Activated gamma-delta T cell (primary cell): ENCODE measurements around the gene SYCN.
"Not testable (repeated sequence)": the region's sequence is repeated elsewhere in the genome, so short reads cannot be mapped to it uniquely, and the experiment has no call there.

ENCODE experiments used
- DNase-seq: peaks from one replicate; lab custom pipeline; 2025; lab: John Stamatoyannopoulos, UW

SYCN gene

GRCh38 chr19:39224910-39225309 is 20.8 kb upstream of the SYCN start:
- DNase-seq, result no peak

- DNase-seq, result no peak
These were observed 19.7 kb upstream of the SYCN start for GRCh38 chr19:39223703-39224279.

DNA sequence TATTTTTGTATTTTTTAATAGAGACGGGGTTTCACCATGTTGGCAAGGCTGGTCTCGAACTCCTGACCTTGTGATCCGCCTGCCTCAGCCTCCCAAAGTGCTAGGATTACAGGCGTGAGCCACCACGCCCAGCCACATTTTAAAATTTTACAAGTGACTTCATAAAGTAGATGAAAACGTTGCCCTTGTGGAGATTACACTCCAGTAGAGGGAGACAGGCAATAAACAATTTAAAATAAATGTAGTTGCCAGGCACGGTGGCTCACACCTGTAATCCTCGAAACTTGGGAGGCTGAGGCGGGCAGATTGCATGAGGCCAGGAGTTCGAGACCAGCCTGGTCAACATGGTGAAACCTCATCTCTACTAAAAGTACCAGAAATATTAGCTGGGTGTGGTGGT is 15.0 kb upstream of the SYCN start:
- not testable (repeated sequence) for DNase-seq

DNA sequence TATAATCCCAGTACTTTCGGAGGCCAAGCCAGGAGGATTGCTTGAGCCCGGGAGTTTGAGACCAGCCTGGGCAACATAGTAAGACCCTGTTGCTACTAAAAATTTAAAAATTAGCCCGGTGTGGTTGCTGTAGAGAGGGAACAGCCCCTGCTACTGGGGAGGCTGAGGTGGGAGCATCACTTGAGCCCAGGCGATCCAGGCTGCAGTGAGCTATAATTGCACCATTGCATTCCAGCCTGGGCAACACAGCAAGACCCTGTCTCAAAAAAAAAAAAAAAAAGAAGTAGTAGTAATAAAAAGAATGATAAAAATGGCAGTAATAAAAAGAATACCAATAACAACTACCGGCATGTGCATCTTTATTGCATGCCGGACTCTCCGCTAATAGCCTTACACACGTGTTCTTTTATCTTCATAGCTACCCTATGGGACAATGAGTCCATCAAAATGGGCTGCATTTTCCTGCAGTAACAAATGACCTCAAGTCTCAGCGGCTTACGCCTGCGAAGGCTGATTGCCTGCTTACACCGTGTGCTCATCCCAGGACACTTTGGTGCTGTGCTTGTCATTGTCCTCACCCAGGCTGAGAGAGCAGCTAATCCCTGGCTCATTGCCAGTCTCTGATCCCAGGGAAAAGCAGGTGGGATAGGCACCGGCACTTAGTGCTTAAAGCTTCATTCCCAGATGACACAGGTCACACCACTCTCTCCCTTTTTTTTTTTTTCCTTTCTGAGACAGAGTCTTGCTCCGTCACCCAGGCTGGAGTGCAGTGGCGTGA is 14.4 kb upstream of the SYCN start:
- DNase-seq, result no peak

DNA sequence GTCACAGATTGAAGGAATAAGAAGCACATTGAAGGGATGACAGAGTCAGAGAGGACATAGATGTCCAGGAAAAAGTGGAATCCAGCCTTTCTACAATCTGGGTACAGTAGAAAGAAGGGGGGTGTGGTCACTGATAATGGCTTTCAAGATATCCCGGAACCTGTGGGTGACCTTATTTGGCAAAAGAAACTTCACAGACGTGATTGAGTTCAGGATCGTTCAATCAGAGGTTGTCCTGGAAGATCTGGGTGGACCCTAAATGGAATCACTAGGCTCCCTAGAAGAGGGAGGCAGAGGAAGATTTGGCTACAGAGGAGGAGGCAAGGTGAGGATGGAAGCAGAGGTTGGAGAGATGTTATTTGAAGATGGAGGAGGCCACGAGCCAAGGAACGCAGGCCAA is 13.0 kb upstream of the SYCN start:
- no peak for DNase-seq

GRCh38 chr19:39215323-39215722 is 11.3 kb upstream of the SYCN start:
- not testable (repeated sequence) for DNase-seq

- DNase-seq, result no peak
These were observed 8.3 kb upstream of the SYCN start for GRCh38 chr19:39212375-39212742.

DNA sequence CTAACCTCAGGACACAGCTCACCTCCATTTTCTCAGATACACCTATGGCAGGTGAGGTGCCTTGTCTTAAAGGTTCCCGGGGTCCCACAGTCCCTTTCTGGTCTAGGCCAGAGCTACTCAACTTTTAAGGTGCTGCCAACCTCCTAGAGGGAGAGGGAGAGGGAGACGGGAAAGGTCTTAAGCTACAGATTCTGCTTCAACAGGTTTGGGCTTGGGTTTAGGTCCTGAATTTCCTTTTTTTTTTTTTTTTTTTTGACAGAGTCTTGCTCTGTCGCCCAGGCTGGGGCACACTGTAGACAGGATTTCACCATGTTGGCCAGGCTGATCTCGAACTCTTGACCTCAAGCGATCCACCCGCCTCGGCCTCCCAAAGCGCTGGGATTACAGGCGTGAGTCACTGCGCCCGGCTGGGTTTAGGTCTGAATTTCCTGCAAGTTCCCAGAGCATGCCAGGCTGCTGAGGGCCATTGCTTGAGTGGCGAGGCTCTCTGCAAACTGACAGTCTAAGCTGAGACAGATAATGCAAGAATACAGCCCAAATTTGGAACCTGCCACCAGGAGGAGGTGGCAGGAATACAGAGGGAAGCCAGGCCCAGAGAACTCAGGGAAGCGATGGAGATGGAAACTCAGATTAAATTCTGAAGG is 7.8 kb upstream of the SYCN start:
- DNase-seq, result no peak

DNA sequence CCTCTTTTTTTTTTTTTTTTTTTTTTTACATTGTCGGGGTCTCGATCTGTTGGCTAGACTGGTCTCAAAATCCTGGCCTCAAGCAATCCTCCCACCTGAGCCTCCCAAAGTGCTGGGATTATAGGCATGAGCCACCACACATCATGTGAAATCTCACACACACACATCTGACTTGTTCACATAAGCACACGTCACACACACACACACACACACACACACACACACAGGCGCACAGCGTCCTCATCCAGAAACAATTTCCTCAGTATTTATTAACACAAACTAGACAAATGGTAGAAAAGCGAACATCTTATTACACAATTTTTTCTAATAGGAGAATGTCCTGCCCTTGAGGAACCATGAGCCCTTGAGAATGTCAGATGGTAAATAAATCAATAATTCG is 5.1 kb upstream of the SYCN start:
- no peak for DNase-seq

- no peak for DNase-seq
These were observed 4.2 kb upstream of the SYCN start for GRCh38 chr19:39208175-39208795.

GRCh38 chr19:39207293-39207836 is 3.3 kb upstream of the SYCN start:
- DNase-seq, result no peak

- no peak for DNase-seq
These were observed 2.1 kb upstream of the SYCN start for GRCh38 chr19:39206122-39206521.

DNA sequence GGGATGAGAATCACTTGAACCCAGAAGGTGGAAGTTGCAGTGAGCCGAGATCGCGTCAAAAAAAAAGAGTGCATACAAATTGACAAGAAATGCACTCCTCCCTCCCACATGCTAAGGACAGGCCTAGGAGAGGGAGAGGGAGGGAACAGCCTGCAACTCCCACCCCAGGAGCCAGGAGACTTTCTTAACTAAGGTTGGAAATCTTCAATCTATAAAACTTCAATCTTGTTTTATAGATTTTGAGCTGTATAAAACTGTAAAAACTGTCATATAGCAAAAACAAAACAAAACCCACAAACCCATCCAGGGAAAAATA is 1.3 kb upstream of the SYCN start:
- no peak for DNase-seq

GRCh38 chr19:39202998-39203355 is 1.1 kb downstream of the SYCN start:
- DNase-seq, result no peak

- no peak for DNase-seq
These were observed 3.3 kb downstream of the SYCN start for GRCh38 chr19:39200803-39201115.

GRCh38 chr19:39200066-39200802 is 3.8 kb downstream of the SYCN start:
- no peak for DNase-seq

DNA sequence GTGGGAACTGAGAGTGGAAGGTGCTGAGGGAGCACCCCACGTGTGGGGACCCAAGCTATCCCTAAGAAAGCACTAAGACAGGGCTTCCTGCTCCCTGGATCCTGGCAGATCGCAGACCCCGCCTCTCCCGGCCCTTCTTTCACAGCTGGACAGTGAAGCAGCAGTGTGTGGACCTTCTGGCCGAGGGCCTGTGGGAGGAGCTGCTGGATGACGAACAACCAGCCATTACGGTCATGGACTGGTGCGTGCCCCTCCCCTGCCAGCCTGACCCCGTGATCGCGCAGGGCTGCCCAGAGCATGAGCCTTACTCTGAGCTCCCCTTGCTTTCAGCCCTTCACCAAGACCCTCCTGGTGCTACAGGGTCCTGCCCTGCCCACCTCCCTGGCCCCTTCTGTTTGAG is 5.0 kb downstream of the SYCN start:
- DNase-seq, result no peak

- DNase-seq, result no peak
These were observed 6.3 kb downstream of the SYCN start for GRCh38 chr19:39197808-39198207.

GRCh38 chr19:39196860-39197562 is 7.1 kb downstream of the SYCN start, which contains the start of gene NCCRP1:
TSS of gene NCCRP1 (plus strand) at chr19:39196964. CDS start at chr19:39196983, 19 bp downstream.
- no peak for DNase-seq

DNA sequence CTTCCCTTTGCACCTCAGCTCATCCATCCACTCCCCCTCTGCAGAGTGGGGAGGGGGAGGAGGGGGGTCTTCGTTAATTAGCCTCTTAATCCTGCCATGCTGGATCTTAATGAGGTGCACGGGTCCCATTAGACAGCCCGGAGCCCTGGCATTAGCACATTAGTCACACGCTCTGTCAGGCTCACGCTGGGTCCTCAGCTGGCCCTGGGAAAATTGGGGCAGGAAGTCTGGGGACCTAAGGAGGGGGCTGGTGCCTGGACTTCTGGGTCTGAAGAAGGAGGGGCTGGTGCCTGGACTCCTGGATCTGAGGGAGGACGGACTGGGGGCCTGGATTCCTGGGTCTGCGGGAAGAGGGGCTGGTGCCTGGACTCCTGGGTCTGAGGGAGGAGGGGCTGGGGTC is 7.7 kb downstream of the SYCN start:
- no peak for DNase-seq

DNA sequence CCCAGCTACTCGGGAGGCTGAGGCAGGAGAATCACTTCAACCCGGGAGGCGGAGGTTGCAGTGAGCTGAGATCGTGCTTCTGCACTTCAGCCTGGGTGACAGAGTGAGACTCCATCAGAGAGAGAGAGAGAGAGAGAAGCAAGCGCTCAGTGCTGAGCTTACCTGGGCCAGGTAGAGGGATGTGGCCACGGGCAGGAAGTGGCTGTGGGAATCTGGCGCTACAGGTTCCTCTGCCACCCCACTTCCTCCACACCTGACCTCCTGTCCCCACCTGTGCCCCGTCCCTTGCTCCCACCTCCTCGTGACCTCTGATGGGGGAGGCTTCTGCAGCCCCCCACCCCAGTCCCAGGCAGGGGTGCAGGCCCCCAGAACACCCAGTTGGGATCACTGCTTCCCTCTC is 8.3 kb downstream of the SYCN start:
- no peak for DNase-seq
